Panc1 (cell line): ENCODE measurements around the gene DPYD.

Experiments
- CTCF ChIP-seq: fragments of 450-650 bp; IDR thresholded peaks from 2 replicates; pipeline ENCODE4 v1.5.1; 2017; ENCODE audit warnings: mild to moderate bottlenecking
- POLR2AphosphoS5 ChIP-seq: IDR thresholded peaks from 2 replicates; pipeline ENCODE4 v1.6.1; 2012; ENCODE audit warnings: mild to moderate bottlenecking, low read depth, low read length, moderate library complexity
- REST ChIP-seq, 2 experiments: IDR thresholded peaks; 2 replicates each; pipeline ENCODE4 v1.6.1; 2011 to 2012; ENCODE audit warnings: low read depth in 2 of 2, control low read depth in 1 of 2, low read length in 1 of 2, mild to moderate bottlenecking in 1 of 2, moderate library complexity in 1 of 2; ENCODE audit not compliant: insufficient read depth in 1 of 2
- SIN3A ChIP-seq: IDR thresholded peaks from 2 replicates; pipeline ENCODE4 v1.6.1; 2012; ENCODE audit warnings: low read depth, mild to moderate bottlenecking, low read length, moderate library complexity, borderline replicate concordance; ENCODE audit not compliant: insufficient read depth
- TCF7L2 ChIP-seq: IDR thresholded peaks from 2 replicates; pipeline ENCODE4 v1.6.1; 2011; ENCODE audit warnings: mild to moderate bottlenecking, low read depth, low read length, inconsistent platforms

GRCh38 chr1:97507863-97508262 is 413.0 kb downstream of the DPYD start:
- TF ChIP-seq POLR2AphosphoS5 (no peak), CTCF (no peak), REST (IDR thresholded peaks at IDR 0.05; ENCODE audit: insufficient read depth in 1 of 2, low read depth in 2 of 2, low read length in 1 of 2) (no peak), SIN3A (no peak), TCF7L2 (no peak)
